ENCODE measurements around the gene NAA50. TPM values are rescaled to one million over a fixed set of nuclear protein-coding genes. Genes with fewer than 3 reads are reported as not detected.
A peak's percentile ranks its signal among the peaks of the same experiment; 100 is the strongest.

NAA50 gene
- total and polyA plus RNA-seq, 10 of the 15 experiments (the other 5 are each of a cell fraction or from before 2014, with no cell fraction given) = 31.7 to 205 (median 110) TPM

- TF ChIP-seq CHD2 (IDR thresholded peaks at IDR 0.05; ENCODE audit: borderline replicate concordance, low read depth, low read length) = peak; percentile 62; the same call in 1 of the 2 replicates
- TF ChIP-seq, protein P1, sequence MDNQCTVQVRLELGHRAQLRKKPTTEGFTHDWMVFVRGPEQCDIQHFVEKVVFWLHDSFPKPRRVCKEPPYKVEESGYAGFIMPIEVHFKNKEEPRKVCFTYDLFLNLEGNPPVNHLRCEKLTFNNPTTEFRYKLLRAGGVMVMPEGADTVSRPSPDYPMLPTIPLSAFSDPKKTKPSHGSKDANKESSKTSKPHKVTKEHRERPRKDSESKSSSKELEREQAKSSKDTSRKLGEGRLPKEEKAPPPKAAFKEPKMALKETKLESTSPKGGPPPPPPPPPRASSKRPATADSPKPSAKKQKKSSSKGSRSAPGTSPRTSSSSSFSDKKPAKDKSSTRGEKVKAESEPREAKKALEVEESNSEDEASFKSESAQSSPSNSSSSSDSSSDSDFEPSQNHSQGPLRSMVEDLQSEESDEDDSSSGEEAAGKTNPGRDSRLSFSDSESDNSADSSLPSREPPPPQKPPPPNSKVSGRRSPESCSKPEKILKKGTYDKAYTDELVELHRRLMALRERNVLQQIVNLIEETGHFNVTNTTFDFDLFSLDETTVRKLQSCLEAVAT (IDR thresholded peaks at IDR 0.05) = no peak
- TF ChIP-seq RELA (IDR thresholded peaks at IDR 0.05; ENCODE audit: borderline replicate concordance, partially characterized antibody) = no peak
- no peak for TF ChIP-seq MAX (IDR thresholded peaks at IDR 0.05; ENCODE audit: low read depth, low read length)
- TF ChIP-seq SMC3 (IDR thresholded peaks at IDR 0.05; ENCODE audit: borderline replicate concordance, low read length) = peak; percentile 35; the same call in 1 of the 2 replicates
- TF ChIP-seq TCF7 (IDR thresholded peaks at IDR 0.05; ENCODE audit: borderline replicate concordance) = no peak
- peak; percentile 79; the same call in 1 of the 2 replicates for TF ChIP-seq MXI1 (IDR thresholded peaks at IDR 0.05; ENCODE audit: low read depth, low read length)
- TF ChIP-seq MEF2B (IDR thresholded peaks at IDR 0.05; ENCODE audit: partially characterized antibody, poor library complexity, severe bottlenecking) = peak; percentile 24
- TF ChIP-seq, protein P2, sequence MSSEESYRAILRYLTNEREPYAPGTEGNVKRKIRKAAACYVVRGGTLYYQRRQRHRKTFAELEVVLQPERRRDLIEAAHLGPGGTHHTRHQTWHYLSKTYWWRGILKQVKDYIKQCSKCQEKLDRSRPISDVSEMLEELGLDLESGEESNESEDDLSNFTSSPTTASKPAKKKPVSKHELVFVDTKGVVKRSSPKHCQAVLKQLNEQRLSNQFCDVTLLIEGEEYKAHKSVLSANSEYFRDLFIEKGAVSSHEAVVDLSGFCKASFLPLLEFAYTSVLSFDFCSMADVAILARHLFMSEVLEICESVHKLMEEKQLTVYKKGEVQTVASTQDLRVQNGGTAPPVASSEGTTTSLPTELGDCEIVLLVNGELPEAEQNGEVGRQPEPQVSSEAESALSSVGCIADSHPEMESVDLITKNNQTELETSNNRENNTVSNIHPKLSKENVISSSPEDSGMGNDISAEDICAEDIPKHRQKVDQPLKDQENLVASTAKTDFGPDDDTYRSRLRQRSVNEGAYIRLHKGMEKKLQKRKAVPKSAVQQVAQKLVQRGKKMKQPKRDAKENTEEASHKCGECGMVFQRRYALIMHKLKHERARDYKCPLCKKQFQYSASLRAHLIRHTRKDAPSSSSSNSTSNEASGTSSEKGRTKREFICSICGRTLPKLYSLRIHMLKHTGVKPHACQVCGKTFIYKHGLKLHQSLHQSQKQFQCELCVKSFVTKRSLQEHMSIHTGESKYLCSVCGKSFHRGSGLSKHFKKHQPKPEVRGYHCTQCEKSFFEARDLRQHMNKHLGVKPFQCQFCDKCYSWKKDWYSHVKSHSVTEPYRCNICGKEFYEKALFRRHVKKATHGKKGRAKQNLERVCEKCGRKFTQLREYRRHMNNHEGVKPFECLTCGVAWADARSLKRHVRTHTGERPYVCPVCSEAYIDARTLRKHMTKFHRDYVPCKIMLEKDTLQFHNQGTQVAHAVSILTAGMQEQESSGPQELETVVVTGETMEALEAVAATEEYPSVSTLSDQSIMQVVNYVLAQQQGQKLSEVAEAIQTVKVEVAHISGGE (CRISPR knock-in tag; IDR thresholded peaks at IDR 0.05) = no peak
- peak; percentile 44; the same call in 1 of the 2 replicates for TF ChIP-seq NR2C1 (IDR thresholded peaks at IDR 0.05)
- TF ChIP-seq WRNIP1 (IDR thresholded peaks at IDR 0.05; ENCODE audit: borderline replicate concordance, low read depth, low read length) = 0 out of 2 replicates have a peak, but pooled peaks have one; percentile 77
- 0 out of 2 replicates have a peak, but pooled peaks have one; percentile 44 for TF ChIP-seq TBL1XR1 (IDR thresholded peaks at IDR 0.05; ENCODE audit: low read depth, low read length)
- TF ChIP-seq, protein P3, sequence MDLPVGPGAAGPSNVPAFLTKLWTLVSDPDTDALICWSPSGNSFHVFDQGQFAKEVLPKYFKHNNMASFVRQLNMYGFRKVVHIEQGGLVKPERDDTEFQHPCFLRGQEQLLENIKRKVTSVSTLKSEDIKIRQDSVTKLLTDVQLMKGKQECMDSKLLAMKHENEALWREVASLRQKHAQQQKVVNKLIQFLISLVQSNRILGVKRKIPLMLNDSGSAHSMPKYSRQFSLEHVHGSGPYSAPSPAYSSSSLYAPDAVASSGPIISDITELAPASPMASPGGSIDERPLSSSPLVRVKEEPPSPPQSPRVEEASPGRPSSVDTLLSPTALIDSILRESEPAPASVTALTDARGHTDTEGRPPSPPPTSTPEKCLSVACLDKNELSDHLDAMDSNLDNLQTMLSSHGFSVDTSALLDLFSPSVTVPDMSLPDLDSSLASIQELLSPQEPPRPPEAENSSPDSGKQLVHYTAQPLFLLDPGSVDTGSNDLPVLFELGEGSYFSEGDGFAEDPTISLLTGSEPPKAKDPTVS (IDR thresholded peaks at IDR 0.05; ENCODE audit: low read depth, low read length) = no peak
- TF ChIP-seq PAX8 (IDR thresholded peaks at IDR 0.05) = no peak
- no peak; the same call in 1 of the 2 replicates for TF ChIP-seq CHD1 (IDR thresholded peaks at IDR 0.05; ENCODE audit: low read depth, low read length)
- no peak for TF ChIP-seq PRDM15 (CRISPR knock-in tag; IDR thresholded peaks at IDR 0.05)
- TF ChIP-seq FOXK2 (IDR thresholded peaks at IDR 0.05) = no peak
- no peak for TF ChIP-seq CREB1 (IDR thresholded peaks at IDR 0.05; ENCODE audit: low read depth)
Measured at GRCh38 chr3:113744941-113745755, 901 bp downstream of the NAA50 start (continued).

Data from GM12878 (cell line).